Measurements from ENCODE around the gene MYO5B. TPM values are rescaled to one million over a fixed set of nuclear protein-coding genes. Genes with fewer than 3 reads are reported as not detected.

MYO5B gene
- total RNA-seq, 1 donor from 2014 or later: 114 TPM

DNA sequence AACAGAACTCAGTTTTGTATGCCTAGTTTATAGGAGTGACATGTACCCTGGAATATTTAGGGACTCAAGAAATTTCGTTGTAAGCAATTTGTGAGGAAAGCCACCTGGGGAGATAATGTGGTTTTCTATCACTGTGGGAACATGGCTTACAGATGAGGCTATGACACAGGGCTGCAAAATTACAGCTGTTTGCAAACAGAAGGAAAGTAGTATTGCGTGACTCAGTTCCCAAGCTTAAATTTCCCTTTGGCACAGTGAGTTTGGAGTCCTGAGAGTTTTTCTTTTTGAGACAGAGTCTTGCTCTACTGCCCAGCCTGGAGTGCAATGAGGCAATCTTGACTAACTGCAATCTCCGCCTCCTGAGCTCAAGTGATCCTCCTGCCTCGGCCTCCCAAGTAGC, 149.8 kb downstream of the MYO5B start:
- Histone ChIP-seq H3K4me3 (ENCODE audit: low read depth, low read length) (no peak overlapping the region), H3K27me3 (ENCODE audit: control insufficient read depth, insufficient read depth, low read length) (no peaks in the 10 kb centered on the region), H3K36me3 (ENCODE audit: control insufficient read depth, insufficient read depth, low read length) (no peaks in the 10 kb centered on the region)
- DNase-seq (ENCODE audit: low read depth): no peak
- TF ChIP-seq, protein P1, sequence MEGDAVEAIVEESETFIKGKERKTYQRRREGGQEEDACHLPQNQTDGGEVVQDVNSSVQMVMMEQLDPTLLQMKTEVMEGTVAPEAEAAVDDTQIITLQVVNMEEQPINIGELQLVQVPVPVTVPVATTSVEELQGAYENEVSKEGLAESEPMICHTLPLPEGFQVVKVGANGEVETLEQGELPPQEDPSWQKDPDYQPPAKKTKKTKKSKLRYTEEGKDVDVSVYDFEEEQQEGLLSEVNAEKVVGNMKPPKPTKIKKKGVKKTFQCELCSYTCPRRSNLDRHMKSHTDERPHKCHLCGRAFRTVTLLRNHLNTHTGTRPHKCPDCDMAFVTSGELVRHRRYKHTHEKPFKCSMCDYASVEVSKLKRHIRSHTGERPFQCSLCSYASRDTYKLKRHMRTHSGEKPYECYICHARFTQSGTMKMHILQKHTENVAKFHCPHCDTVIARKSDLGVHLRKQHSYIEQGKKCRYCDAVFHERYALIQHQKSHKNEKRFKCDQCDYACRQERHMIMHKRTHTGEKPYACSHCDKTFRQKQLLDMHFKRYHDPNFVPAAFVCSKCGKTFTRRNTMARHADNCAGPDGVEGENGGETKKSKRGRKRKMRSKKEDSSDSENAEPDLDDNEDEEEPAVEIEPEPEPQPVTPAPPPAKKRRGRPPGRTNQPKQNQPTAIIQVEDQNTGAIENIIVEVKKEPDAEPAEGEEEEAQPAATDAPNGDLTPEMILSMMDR (IDR thresholded peaks at IDR 0.05; ENCODE audit: insufficient read depth, low read length, poor library complexity, severe bottlenecking): no peak

DNA sequence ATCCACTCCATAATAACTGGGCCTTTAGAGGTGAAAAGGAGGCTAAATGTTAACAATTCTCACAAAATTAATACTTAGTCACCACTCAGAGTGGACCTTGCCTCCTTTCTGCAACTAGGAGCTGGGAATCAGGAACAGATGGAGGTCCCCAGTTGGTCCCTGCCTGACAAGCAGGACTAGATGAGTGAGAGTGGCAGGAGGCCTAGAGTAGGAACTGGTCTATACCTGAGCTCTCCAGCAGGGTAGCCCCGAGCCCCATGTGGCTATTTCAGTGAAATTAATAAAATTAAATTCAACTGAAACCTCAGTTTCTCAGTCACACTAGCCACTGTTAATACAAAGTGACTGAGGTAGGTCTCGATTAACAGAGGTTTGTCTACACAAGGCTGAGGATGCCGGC, 150.5 kb downstream of the MYO5B start:
- DNase-seq (ENCODE audit: low read depth): no peak
- Histone ChIP-seq H3K27me3 (ENCODE audit: control insufficient read depth, insufficient read depth, low read length) (no peaks in the 10 kb centered on the region), H3K36me3 (ENCODE audit: control insufficient read depth, insufficient read depth, low read length) (no peaks in the 10 kb centered on the region), H3K4me3 (ENCODE audit: low read depth, low read length) (no peak overlapping the region)
- TF ChIP-seq, protein P1 (IDR thresholded peaks at IDR 0.05; ENCODE audit: insufficient read depth, low read length, poor library complexity, severe bottlenecking): peak; percentile 15

DNA sequence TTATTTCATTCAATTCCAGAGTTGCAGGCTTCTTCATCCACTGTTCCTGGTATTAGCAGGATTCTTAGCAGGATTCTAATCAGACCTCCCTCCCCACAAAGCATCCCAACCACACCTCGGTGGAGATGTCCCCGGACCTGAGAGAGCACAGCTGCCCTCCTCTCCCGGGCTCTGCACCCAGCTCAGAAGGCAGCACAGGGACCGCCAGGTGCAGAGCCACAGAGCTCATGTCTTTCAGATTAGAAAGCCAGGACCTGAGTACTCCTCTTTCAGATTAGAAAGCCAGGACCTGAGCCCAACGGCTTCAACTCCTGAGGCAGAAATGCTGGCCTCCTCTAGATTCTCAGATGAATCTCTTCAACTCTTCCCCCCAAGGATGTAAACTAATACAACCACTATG, 152.3 kb downstream of the MYO5B start:
- no peaks in the 10 kb centered on the region for H3K27me3 ChIP-seq (ENCODE audit: control insufficient read depth, insufficient read depth, low read length)
- TF ChIP-seq, protein P1 (IDR thresholded peaks at IDR 0.05; ENCODE audit: insufficient read depth, low read length, poor library complexity, severe bottlenecking): no peak
- H3K4me3 ChIP-seq (ENCODE audit: low read depth, low read length): no peak overlapping the region

DNA sequence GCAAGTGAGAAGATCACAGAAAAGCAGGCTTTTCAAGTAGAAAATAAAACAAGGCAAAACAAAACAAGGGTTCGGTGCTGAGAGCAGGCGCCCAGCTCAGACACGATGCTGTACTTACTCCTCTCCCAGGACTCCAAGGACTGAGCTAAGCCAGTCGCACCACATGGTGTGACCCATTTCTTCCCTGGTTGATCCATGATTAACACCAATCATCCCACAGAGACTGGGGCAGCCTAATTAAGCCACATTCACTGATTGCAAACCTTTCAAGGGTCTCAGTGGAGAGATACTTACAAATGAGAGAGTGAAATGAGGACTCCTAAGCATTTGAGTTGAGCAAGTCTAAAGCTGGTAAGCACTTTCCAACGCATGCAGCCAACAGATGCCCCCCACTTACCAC, 155.2 kb downstream of the MYO5B start:
- no peaks in the 10 kb centered on the region for H3K36me3 ChIP-seq (ENCODE audit: control insufficient read depth, insufficient read depth, low read length)
- H3K4me3 ChIP-seq (ENCODE audit: low read depth, low read length): no peak overlapping the region
- H3K27me3 ChIP-seq (ENCODE audit: control insufficient read depth, insufficient read depth, low read length): no peaks in the 10 kb centered on the region
- TF ChIP-seq, protein P1 (IDR thresholded peaks at IDR 0.05; ENCODE audit: insufficient read depth, low read length, poor library complexity, severe bottlenecking): no peak
- DNase-seq (ENCODE audit: low read depth): no peak

More for the DNA sequence above, 152.3 kb downstream of the MYO5B start:
- no peaks in the 10 kb centered on the region for H3K36me3 ChIP-seq (ENCODE audit: control insufficient read depth, insufficient read depth, low read length)
- DNase-seq (ENCODE audit: low read depth): no peak

DNA sequence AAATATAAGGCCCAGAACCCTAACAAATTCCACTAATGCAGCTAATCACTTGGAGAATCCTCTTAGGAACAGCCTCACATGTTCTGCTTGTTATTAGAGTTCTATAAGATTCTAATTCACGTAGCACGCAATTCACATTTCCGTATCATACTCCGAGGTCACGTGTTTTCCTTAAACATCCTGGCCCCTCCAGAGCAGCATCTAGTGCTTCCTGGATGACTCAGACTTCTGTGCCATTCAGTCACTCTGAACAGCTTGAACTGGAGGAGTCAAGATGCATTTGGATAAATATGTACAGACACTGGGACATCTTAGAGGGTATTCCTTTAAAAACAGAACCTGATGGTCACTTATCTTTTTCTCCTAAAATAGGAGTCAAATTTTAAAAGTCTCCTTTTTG, 156.5 kb downstream of the MYO5B start:
- Histone ChIP-seq H3K4me3 (ENCODE audit: low read depth, low read length) (no peak overlapping the region), H3K27me3 (ENCODE audit: control insufficient read depth, insufficient read depth, low read length) (no peaks in the 10 kb centered on the region), H3K36me3 (ENCODE audit: control insufficient read depth, insufficient read depth, low read length) (no peaks in the 10 kb centered on the region)
- no peak for DNase-seq (ENCODE audit: low read depth)
- TF ChIP-seq, protein P1 (IDR thresholded peaks at IDR 0.05; ENCODE audit: insufficient read depth, low read length, poor library complexity, severe bottlenecking): no peak

DNA sequence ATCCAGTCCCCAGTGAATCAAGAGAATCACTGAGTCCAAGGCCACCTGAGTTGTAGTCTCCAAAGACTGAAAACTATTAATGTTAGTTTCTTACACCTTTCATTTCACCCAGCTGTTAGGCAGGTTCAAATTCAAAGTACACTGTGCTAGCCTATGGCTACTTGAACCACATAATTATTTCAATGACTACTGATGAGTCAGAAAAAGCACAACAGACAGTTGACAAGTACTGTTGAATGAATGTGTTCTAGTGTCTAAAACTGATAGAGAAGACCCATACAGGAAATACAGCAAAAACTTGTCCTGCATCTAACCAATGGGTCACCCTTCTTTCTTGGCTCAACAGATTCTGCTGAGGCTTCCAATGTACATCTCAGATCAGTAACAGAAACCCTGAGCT, 160.9 kb downstream of the MYO5B start:
- H3K4me3 ChIP-seq (ENCODE audit: low read depth, low read length): no peak overlapping the region
- no peaks in the 10 kb centered on the region for H3K27me3 ChIP-seq (ENCODE audit: control insufficient read depth, insufficient read depth, low read length)
- no peak for DNase-seq (ENCODE audit: low read depth)
- TF ChIP-seq, protein P1 (IDR thresholded peaks at IDR 0.05; ENCODE audit: insufficient read depth, low read length, poor library complexity, severe bottlenecking): no peak
- H3K36me3 ChIP-seq (ENCODE audit: control insufficient read depth, insufficient read depth, low read length): no peaks in the 10 kb centered on the region
